ENCODE data around the gene LGALS9B.
"Not testable (repeated sequence)": the region's sequence is repeated elsewhere in the genome, so short reads cannot be mapped to it uniquely, and the experiment has no call there.

DNA sequence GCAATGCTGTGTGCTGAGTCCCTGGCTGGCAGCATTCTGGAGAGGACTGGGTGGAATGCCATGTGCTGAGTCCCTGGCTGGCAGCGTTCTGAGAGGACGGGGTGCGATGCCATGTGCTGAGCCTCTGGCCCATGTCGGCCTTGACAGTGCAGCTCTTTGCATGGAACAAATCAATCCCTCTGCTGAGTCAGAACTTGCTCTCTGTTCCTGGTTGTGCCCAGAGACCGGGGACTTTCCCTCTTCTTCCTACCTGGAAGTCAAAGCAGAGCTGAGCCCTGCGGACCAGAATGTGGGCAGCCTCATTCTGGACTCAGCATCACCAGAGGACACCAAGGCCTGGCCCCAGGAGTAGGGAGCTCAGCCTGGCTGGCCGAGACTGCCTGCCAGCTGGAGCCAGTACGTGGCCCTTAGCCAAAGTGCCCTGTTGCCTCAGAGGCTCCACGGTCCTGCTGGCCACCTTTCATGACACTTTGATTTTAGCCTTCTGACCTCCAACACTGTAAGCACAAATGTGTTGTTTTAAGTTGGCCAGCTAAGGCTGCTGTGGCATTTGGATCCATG is 2.4 kb downstream of the LGALS9B start:
- not testable (repeated sequence) for TF ChIP-seq POLR2A (IDR thresholded peaks at IDR 0.05)
- TF ChIP-seq, protein P1, sequence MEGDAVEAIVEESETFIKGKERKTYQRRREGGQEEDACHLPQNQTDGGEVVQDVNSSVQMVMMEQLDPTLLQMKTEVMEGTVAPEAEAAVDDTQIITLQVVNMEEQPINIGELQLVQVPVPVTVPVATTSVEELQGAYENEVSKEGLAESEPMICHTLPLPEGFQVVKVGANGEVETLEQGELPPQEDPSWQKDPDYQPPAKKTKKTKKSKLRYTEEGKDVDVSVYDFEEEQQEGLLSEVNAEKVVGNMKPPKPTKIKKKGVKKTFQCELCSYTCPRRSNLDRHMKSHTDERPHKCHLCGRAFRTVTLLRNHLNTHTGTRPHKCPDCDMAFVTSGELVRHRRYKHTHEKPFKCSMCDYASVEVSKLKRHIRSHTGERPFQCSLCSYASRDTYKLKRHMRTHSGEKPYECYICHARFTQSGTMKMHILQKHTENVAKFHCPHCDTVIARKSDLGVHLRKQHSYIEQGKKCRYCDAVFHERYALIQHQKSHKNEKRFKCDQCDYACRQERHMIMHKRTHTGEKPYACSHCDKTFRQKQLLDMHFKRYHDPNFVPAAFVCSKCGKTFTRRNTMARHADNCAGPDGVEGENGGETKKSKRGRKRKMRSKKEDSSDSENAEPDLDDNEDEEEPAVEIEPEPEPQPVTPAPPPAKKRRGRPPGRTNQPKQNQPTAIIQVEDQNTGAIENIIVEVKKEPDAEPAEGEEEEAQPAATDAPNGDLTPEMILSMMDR (IDR thresholded peaks at IDR 0.05) = not testable (repeated sequence)

Measured in vagina (tissue), 2 donors.